Osteoblast (primary cell): ENCODE data around the gene RETREG3. TPM values are rescaled to one million over a fixed set of nuclear protein-coding genes. Genes with fewer than 3 reads are reported as not detected.
"Not testable (repeated sequence)": the region's sequence is repeated elsewhere in the genome, so short reads cannot be mapped to it uniquely, and the experiment has no call there.

Source experiments
- DNase-seq: peaks from one replicate; pipeline ENCODE4 v3.0.0; 2011; ENCODE audit warnings: low spot score, mixed read lengths; ENCODE audit not compliant: insufficient read length; ENCODE audit errors: missing footprints
- H2AFZ ChIP-seq: 2 replicates; pipeline ENCODE4 v1.6.0; 2011; ENCODE audit warnings: mild to moderate bottlenecking, low read length
- H3K27ac ChIP-seq: 2 replicates; pipeline ENCODE4 v1.5.1; 2011; ENCODE audit warnings: mild to moderate bottlenecking, low read depth, low read length, moderate library complexity
- H3K27me3 ChIP-seq: 2 replicates; pipeline ENCODE4 v1.6.0; 2012; ENCODE audit warnings: mild to moderate bottlenecking, control low read depth, inconsistent platforms, low read length, moderate library complexity; ENCODE audit not compliant: insufficient read depth
- H3K36me3 ChIP-seq: 2 replicates; pipeline ENCODE4 v1.5.1; 2011; ENCODE audit warnings: mild to moderate bottlenecking, low read length, control low read depth, moderate library complexity; ENCODE audit not compliant: insufficient read depth
- H3K4me1 ChIP-seq: 2 replicates; pipeline ENCODE4 v1.5.1; 2011; ENCODE audit warnings: mild to moderate bottlenecking, low read length, control low read depth, moderate library complexity; ENCODE audit not compliant: insufficient read depth
- H3K4me2 ChIP-seq: 2 replicates; pipeline ENCODE4 v1.6.0; 2011; ENCODE audit warnings: mild to moderate bottlenecking, low read length; ENCODE audit not compliant: insufficient read depth
- H3K4me3 ChIP-seq: fragments of 200-600 bp; sonication (generic); 3 replicates; pipeline ENCODE4 v1.5.1; 2012; ENCODE audit warnings: mild to moderate bottlenecking, low read length, inconsistent platforms; ENCODE audit not compliant: insufficient read depth
- H3K79me2 ChIP-seq: 2 replicates; pipeline ENCODE4 v1.6.0; 2012; ENCODE audit warnings: mild to moderate bottlenecking, low read length, control low read depth, inconsistent platforms; ENCODE audit not compliant: insufficient read depth
- H3K9me3 ChIP-seq: 2 replicates; pipeline ENCODE4 v1.5.1; 2011; ENCODE audit warnings: low read depth, low read length, control low read depth
- H4K20me1 ChIP-seq: 2 replicates; pipeline ENCODE4 v1.6.0; 2012; ENCODE audit warnings: mild to moderate bottlenecking, low read length, control low read depth; ENCODE audit not compliant: insufficient read depth
- CTCF ChIP-seq: IDR thresholded peaks from 2 replicates; pipeline ENCODE4 v1.5.1; 2011; ENCODE audit warnings: mild to moderate bottlenecking, low read depth, low read length, moderate library complexity; ENCODE audit errors: extremely low read depth
- total RNA-seq: library from RNA; depleted of rRNA; stranded (reverse); fragments of >200 nt; gene quantifications from 2 replicates; pipeline ENCODE4 v1.2.3, GENCODE V29; 2012

The RETREG3 gene
- total RNA-seq, 1 donor: 90.1 TPM

DNA sequence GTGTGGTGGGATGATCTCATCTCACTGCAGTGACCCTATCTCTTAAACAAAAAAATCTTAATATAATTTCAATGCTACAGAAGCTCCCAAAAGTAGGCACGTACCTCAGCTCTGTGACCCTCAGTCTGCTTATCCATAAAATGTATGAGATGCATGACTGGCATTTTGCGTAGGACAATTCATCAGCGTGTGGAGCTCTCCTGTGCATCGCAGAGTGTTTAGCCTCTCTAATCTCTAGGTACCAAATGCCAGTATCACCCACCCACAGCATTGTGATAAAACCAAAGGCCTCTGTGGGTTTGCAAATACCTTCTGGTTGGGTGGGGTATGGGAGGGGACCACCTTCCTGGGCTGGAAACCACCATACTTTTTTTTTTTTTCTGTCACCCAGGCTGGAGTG, 30.9 kb upstream of the RETREG3 start:
- no peak overlapping the region for H2AFZ ChIP-seq
- peak; percentile 19 for DNase-seq
- H3K36me3 ChIP-seq: no peaks in the 10 kb centered on the region
- H4K20me1 ChIP-seq: no peaks in the 10 kb centered on the region
- H3K9me3 ChIP-seq: no peaks in the 10 kb centered on the region
- H3K4me2 ChIP-seq: no peak overlapping the region
- no peak overlapping the region for H3K4me3 ChIP-seq
- no peaks in the 10 kb centered on the region for H3K27me3 ChIP-seq
- H3K4me1 ChIP-seq: no peaks in the 10 kb centered on the region
- H3K27ac ChIP-seq: no peak overlapping the region
- no peak for TF ChIP-seq CTCF
- no peaks in the 10 kb centered on the region for H3K79me2 ChIP-seq

DNA sequence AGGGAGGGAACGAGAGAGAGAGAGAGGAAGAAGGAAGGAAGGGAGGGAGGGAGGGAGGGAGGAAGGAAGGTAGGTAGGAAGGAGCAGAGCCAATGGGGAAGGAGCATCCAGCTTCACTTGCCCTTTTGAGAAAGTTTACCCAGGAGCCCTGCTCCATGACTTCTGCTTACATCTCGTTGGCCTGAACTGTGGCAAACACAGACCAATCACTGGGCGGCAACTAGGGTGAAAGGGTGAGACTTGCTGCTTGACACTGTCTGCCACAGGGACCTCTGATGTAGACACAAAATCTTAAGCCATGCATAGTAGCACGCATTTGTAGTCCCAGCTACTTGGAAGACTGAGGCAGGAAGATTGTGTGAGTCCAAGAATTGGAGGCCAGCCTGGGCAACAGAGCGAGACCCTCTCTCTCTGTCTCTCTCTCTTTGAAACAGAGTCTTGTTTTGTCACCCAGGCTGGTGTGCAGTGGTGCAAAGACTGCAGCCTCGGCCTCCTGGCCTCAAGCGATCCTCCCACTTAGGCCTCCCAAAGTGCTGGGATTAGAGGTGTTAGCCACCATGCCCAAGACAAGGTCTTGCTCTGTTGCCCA, 30.4 kb upstream of the RETREG3 start:
- Histone ChIP-seq H3K4me1 (no peaks in the 10 kb centered on the region), H3K27ac (no peak overlapping the region), H3K4me2 (no peak overlapping the region), H4K20me1 (no peaks in the 10 kb centered on the region), H3K9me3 (no peaks in the 10 kb centered on the region), H3K4me3 (no peak overlapping the region), H3K36me3 (no peaks in the 10 kb centered on the region), H3K27me3 (no peaks in the 10 kb centered on the region), H2AFZ (no peak overlapping the region), H3K79me2 (no peaks in the 10 kb centered on the region)
- no peak for DNase-seq
- TF ChIP-seq CTCF: no peak

GRCh38 chr17:42632949-42633444, 23.8 kb upstream of the RETREG3 start:
- Histone ChIP-seq H3K4me1 (no peaks in the 10 kb centered on the region), H3K27me3 (no peaks in the 10 kb centered on the region), H3K79me2 (no peaks in the 10 kb centered on the region), H3K36me3 (no peaks in the 10 kb centered on the region), H4K20me1 (no peaks in the 10 kb centered on the region), H3K4me2 (no peak overlapping the region), H3K4me3 (no peak overlapping the region), H3K27ac (no peak overlapping the region), H2AFZ (no peak overlapping the region), H3K9me3 (no peaks in the 10 kb centered on the region)
- no peak for DNase-seq
- no peak for TF ChIP-seq CTCF

GRCh38 chr17:42629411-42630009, 20.3 kb upstream of the RETREG3 start:
- H3K36me3 ChIP-seq: no peaks in the 10 kb centered on the region
- no peaks in the 10 kb centered on the region for H3K27me3 ChIP-seq
- TF ChIP-seq CTCF: no peak
- no peak overlapping the region for H3K4me3 ChIP-seq
- H3K79me2 ChIP-seq: no peaks in the 10 kb centered on the region
- H3K27ac ChIP-seq: no peak overlapping the region
- no peak overlapping the region for H3K4me2 ChIP-seq
- H4K20me1 ChIP-seq: no peaks in the 10 kb centered on the region
- no peak overlapping the region for H2AFZ ChIP-seq
- no peaks in the 10 kb centered on the region for H3K4me1 ChIP-seq
- H3K9me3 ChIP-seq: no peaks in the 10 kb centered on the region
- peak; percentile 5 for DNase-seq

DNA sequence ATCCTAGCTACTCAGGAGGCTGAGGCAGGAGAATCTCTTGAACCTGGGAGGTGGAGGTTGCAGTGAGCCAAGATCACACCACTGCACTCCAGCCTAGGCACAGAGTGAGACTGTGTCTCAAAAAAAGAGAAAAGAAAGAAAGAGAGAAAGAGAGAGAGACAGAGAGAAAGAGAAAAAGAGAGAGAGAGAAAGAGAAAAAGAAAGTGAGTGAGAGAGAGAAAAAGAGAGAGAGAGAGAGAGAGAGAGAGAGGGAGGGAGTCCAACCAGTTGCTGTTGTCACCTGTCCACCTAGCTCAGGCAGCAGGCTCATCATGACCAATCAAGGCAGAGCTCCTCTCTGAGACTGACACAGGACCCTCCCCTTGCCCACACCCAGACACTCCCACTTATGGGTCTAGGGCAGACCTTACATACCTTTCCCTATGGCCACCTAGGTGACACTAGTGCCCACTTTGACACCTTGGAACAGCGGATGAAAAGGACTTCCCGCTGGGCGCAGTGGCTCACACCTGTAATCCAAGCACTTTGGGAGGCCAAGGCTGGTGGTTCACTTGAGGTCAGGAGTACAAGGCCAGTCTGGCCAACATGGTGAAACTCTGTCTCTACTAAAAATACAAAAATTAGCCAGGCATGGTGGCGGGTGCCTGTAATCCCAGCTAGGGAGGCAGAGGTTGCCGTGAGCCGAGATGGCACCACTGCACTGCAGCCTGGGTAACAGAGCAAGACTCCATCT, 18.0 kb upstream of the RETREG3 start:
- not testable (repeated sequence) for H2AFZ ChIP-seq, H3K4me1 ChIP-seq, H3K79me2 ChIP-seq, H3K27me3 ChIP-seq, H3K36me3 ChIP-seq, H3K4me2 ChIP-seq, H3K27ac ChIP-seq, DNase-seq, H4K20me1 ChIP-seq, H3K9me3 ChIP-seq, H3K4me3 ChIP-seq
